Left lobe of liver (tissue), 2 donors: ENCODE measurements around the gene GNG7. TPM values are rescaled to one million over a fixed set of nuclear protein-coding genes. Genes with fewer than 3 reads are reported as not detected.
A peak's percentile ranks its signal among the peaks of the same experiment; 100 is the strongest.

Source experiments
- ATAC-seq: fragments of 200-7000 bp; cut with Tn5 transposase; one replicate; pipeline ENCODE4 v1.9.1; 2020; ENCODE audit warnings: mild to moderate bottlenecking, moderate library complexity
- DNase-seq: peaks from one replicate; pipeline ENCODE4 v3.0.0-alpha.2; 2020; ENCODE audit warnings: low spot score
- total RNA-seq: library from RNA; stranded (reverse); gene quantifications from one replicate; pipeline ENCODE4 v1.2.1, GENCODE V29; 2021
- donor health status: DM: no; HTN: no; CAD: no; lungs with moderate emphysema.
- donor health status: DM: no; HTN: yes; CAD: no.

Gene GNG7
- total RNA-seq, 1 donor from 2014 or later: 4.0 TPM

- no peak for DNase-seq
- no peak for ATAC-seq
Observed at GRCh38 chr19:2726904-2727639, 24.6 kb upstream of the GNG7 start.

GRCh38 chr19:2726160-2726855 is 23.8 kb upstream of the GNG7 start:
- no peak for ATAC-seq
- DNase-seq: no peak

GRCh38 chr19:2724148-2724557 is 21.7 kb upstream of the GNG7 start:
- no peak for ATAC-seq

GRCh38 chr19:2723747-2724146 is 21.3 kb upstream of the GNG7 start:
- no peak for ATAC-seq
- no peak for DNase-seq

More at GRCh38 chr19:2724148-2724557, 21.7 kb upstream of the GNG7 start:
- DNase-seq: no peak

- DNase-seq (no peak), ATAC-seq (no peak)
Observed at GRCh38 chr19:2723345-2723715, 20.8 kb upstream of the GNG7 start.

GRCh38 chr19:2722541-2723344 is 20.2 kb upstream of the GNG7 start:
- DNase-seq (no peak), ATAC-seq (no peak)

- DNase-seq (no peak), ATAC-seq (no peak)
Observed at GRCh38 chr19:2721570-2722540, 19.4 kb upstream of the GNG7 start.

GRCh38 chr19:2720777-2721569 is 18.5 kb upstream of the GNG7 start, which contains the start of gene DIRAS1:
Gene DIRAS1 (minus strand): TSS chr19:2721372. CDS start chr19:2717806, 3,566 bp downstream.
- ATAC-seq (no peak), DNase-seq (no peak)

- DNase-seq (no peak), ATAC-seq (peak; percentile 17)
Observed at GRCh38 chr19:2719920-2720776, 17.7 kb upstream of the GNG7 start.

- ATAC-seq (no peak), DNase-seq (no peak)
Observed at GRCh38 chr19:2719232-2719735, 16.8 kb upstream of the GNG7 start.

- DNase-seq: no peak
- no peak for ATAC-seq
Observed at GRCh38 chr19:2717638-2718541, 15.4 kb upstream of the GNG7 start.

GRCh38 chr19:2716722-2717637 is 14.5 kb upstream of the GNG7 start:
- ATAC-seq: no peak

GRCh38 chr19:2716275-2716650 is 13.8 kb upstream of the GNG7 start:
- DNase-seq (no peak), ATAC-seq (no peak)

More at GRCh38 chr19:2716722-2717637, 14.5 kb upstream of the GNG7 start:
- no peak for DNase-seq

GRCh38 chr19:2715470-2716274 is 13.2 kb upstream of the GNG7 start:
- DNase-seq: no peak
- ATAC-seq: no peak

GRCh38 chr19:2714531-2715269 is 12.2 kb upstream of the GNG7 start:
- ATAC-seq (no peak), DNase-seq (no peak)
